GM21528 (cell line): ENCODE measurements around the gene SVOP.
"Not testable (repeated sequence)": the region's sequence is repeated elsewhere in the genome, so short reads cannot be mapped to it uniquely, and the experiment has no call there.

Experiments
- ATAC-seq: cut with Tn5 transposase; IDR thresholded peaks from one replicate; pipeline ENCODE4 v1.9.1; 2021; ENCODE audit warnings: mild to moderate bottlenecking, moderate library complexity; ENCODE audit not compliant: unreplicated experiment, low FRiP score

SVOP gene

GRCh38 chr12:108896817-108897216 lies 124.1 kb downstream of the SVOP start:
- no peak for ATAC-seq

- ATAC-seq = no peak
Measured at GRCh38 chr12:108896336-108896735, 124.5 kb downstream of the SVOP start.

- ATAC-seq = no peak
Measured at GRCh38 chr12:108895220-108895802, 125.6 kb downstream of the SVOP start.

- no peak for ATAC-seq
Measured at GRCh38 chr12:108890208-108890607, 130.7 kb downstream of the SVOP start.

- no peak for ATAC-seq
Measured at GRCh38 chr12:108888031-108888430, 132.8 kb downstream of the SVOP start.

- no peak for ATAC-seq
Measured at GRCh38 chr12:108886873-108887629, 133.8 kb downstream of the SVOP start.

- no peak for ATAC-seq
Measured at GRCh38 chr12:108884116-108885012, 136.5 kb downstream of the SVOP start.

GRCh38 chr12:108881953-108882352 lies 138.9 kb downstream of the SVOP start:
- no peak for ATAC-seq

- ATAC-seq = no peak
Measured at GRCh38 chr12:108879615-108880254, 141.1 kb downstream of the SVOP start, which contains the start of gene DAO. DAO (plus strand) TSS chr12:108880092; CDS start chr12:108885007, 4,915 bp downstream.

GRCh38 chr12:108876550-108876949 lies 144.3 kb downstream of the SVOP start:
- ATAC-seq = no peak

GRCh38 chr12:108875682-108876361 lies 145.0 kb downstream of the SVOP start:
- no peak for ATAC-seq

- no peak for ATAC-seq
Measured at GRCh38 chr12:108875280-108875679, 145.6 kb downstream of the SVOP start.

- ATAC-seq = no peak
Measured at GRCh38 chr12:108868781-108869180, 152.1 kb downstream of the SVOP start.

GRCh38 chr12:108866083-108866482 lies 154.8 kb downstream of the SVOP start:
- ATAC-seq = not testable (repeated sequence)

GRCh38 chr12:108865169-108865568 lies 155.7 kb downstream of the SVOP start:
- ATAC-seq = no peak

- ATAC-seq = no peak
Measured at GRCh38 chr12:108862588-108862959, 158.3 kb downstream of the SVOP start.

GRCh38 chr12:108861878-108862587 lies 158.8 kb downstream of the SVOP start:
- ATAC-seq = no peak

GRCh38 chr12:108860443-108860842 lies 160.4 kb downstream of the SVOP start:
- no peak for ATAC-seq

- ATAC-seq = no peak
Measured at GRCh38 chr12:108859923-108860291, 161.0 kb downstream of the SVOP start.
